Memory B cell (primary cell): ENCODE measurements around the gene UNC13B.

ENCODE experiments used
- ATAC-seq: fragments of 150-1000 bp; cut with Tn5 transposase; 2 replicates; pipeline ENCODE4 v1.10.0; 2021; ENCODE audit warnings: low read depth, mild to moderate bottlenecking, moderate library complexity
- DNase-seq, 2 donors: peaks; one replicate each; pipeline ENCODE4 v3.0.0; 2022; ENCODE audit warnings: low spot score in 2 of 2
- H3K27ac Mint-ChIP-seq: one replicate; pipeline ENCODE4 v1.8.0; 2022; ENCODE audit warnings: mild to moderate bottlenecking, moderate library complexity, mixed read lengths
- H3K27me3 Mint-ChIP-seq: one replicate; pipeline ENCODE4 v1.8.0; 2022; ENCODE audit warnings: mixed read lengths
- H3K36me3 Mint-ChIP-seq: one replicate; pipeline ENCODE4 v1.8.0; 2022; ENCODE audit warnings: mild to moderate bottlenecking, mixed read lengths
- H3K4me1 Mint-ChIP-seq: one replicate; pipeline ENCODE4 v1.8.0; 2022; ENCODE audit warnings: mixed read lengths
- H3K4me3 Mint-ChIP-seq: one replicate; pipeline ENCODE4 v1.8.0; 2022; ENCODE audit warnings: mild to moderate bottlenecking, moderate library complexity, mixed read lengths
- H3K9me3 Mint-ChIP-seq: one replicate; pipeline ENCODE4 v1.8.0; 2022; ENCODE audit warnings: mixed read lengths

The UNC13B gene

DNA sequence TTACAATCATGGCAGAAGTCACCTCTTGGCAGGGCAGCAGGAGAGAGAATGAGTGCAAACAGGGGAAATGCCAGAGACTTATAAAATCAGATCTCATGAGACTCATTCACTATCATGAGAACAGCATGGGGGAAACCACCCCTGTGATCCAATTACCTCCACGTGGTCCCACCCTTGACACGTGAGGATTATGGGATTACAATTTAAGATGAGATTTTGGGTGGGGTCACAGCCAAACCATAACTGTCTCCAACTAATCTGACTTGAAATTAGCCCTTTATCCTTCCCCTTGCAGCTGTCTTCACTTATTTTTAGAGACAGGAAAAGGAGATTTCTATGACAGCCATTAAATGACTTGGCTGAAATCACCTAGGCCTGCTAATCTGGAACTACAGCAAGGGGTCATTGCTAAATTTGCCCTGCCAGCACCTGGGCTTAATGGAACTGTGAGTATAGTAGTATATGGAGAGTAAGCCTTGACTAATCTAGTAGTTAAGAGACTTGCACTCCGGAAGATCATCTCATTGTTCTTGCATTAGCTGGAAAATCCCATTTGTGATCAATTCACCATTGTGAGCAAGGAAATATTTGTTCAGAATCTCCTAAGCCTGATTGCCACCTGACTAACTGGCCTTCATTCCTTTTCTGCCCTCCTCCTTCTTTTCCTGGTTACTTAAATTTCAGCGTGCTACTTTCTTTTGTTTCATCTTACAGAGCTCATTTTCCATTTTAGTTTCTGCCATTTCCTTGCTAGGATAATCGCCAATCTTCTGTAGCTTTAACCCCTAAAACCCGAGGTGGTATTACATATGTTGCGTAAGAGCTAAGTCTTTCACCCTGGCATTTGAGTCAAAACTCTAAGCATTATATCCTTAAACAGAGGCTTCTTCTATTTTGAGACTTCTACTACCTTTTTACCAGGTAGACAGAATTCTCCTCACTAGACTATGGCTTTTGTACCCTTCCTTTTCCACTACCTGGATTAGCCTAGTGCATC lies 262.8 kb downstream of the UNC13B start:
- H3K27ac Mint-ChIP-seq = no peak overlapping the region
- no peak overlapping the region for H3K4me3 Mint-ChIP-seq
- peaks cover 15% of the 10 kb centered on the region for H3K27me3 Mint-ChIP-seq
- H3K36me3 Mint-ChIP-seq = peaks cover 2% of the 10 kb centered on the region
- peaks cover 9% of the 10 kb centered on the region for H3K9me3 Mint-ChIP-seq
- H3K4me1 Mint-ChIP-seq = no peaks in the 10 kb centered on the region
- ATAC-seq (no peak), DNase-seq (no peak)

DNA sequence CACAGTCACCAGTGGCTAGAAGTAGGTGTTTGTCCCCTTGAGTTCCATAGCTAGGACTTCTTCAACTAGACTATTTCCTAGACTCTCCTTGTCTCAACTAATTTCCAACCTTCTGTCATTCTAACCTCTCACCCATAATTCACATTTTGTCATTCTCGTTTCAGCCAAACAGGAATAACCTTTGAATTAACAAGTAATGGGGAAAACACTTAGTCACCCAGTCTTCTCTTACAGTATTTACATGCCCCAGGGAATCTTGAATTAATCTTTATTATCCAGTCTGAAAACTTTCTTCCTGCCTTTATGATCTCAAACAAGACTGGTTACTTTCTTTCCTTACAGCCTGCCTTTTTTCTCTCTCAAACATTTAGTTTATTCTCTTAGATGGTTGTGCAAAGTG lies 264.8 kb downstream of the UNC13B start:
- Mint-ChIP-seq H3K4me3 (no peak overlapping the region), H3K4me1 (no peaks in the 10 kb centered on the region), H3K27ac (no peak overlapping the region), H3K27me3 (peaks cover 14% of the 10 kb centered on the region), H3K9me3 (peaks cover 9% of the 10 kb centered on the region), H3K36me3 (peaks cover 2% of the 10 kb centered on the region)
- DNase-seq (no peak), ATAC-seq (no peak)

DNA sequence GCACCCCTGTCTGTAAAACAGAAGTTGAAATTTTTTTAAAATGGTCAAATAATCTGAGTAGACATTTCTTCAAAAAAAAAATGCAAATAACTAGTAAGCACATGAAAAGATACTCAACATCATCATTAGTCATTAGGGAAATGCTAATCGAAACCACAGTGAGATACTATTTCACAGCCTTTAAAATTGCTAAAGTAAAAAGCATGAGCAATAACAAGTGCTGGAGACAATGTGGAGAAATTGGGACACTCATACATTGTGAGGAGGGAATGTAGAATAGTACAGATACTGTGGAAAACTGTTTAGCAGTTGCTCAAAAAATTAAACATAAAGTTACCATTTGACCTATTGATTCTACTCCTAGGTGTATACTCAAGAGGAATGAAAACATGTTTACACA lies 269.7 kb downstream of the UNC13B start:
- H3K9me3 Mint-ChIP-seq = peaks cover 9% of the 10 kb centered on the region
- no peaks in the 10 kb centered on the region for H3K4me1 Mint-ChIP-seq
- peaks cover 12% of the 10 kb centered on the region for H3K27me3 Mint-ChIP-seq
- ATAC-seq (no peak), DNase-seq (no peak)
- no peak overlapping the region for H3K4me3 Mint-ChIP-seq
- H3K27ac Mint-ChIP-seq = no peak overlapping the region
- H3K36me3 Mint-ChIP-seq = peaks cover 2% of the 10 kb centered on the region

DNA sequence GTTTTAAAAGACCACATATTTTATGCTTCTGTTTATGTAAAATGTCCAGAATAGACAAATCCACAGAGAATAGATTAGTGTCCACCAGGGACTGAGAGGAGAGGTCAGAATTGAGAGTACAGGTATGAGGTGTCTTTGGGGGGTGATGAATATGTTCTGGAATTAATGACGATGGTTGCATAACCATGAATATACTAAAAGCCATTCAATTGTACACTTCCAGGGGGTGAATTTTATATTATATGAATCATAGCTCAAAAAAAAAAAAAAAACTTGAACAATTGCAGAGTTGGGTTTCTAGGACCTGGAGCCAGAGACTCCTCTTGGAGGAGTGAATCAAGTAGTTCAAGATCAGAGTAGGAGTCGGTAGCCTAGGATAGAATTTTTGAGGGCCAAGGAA lies 270.3 kb downstream of the UNC13B start:
- Mint-ChIP-seq H3K4me3 (no peak overlapping the region), H3K36me3 (peaks cover 2% of the 10 kb centered on the region), H3K4me1 (peaks cover 3% of the 10 kb centered on the region), H3K27ac (no peak overlapping the region), H3K27me3 (peaks cover 7% of the 10 kb centered on the region), H3K9me3 (peaks cover 9% of the 10 kb centered on the region)
- DNase-seq = no peak
- ATAC-seq = no peak

DNA sequence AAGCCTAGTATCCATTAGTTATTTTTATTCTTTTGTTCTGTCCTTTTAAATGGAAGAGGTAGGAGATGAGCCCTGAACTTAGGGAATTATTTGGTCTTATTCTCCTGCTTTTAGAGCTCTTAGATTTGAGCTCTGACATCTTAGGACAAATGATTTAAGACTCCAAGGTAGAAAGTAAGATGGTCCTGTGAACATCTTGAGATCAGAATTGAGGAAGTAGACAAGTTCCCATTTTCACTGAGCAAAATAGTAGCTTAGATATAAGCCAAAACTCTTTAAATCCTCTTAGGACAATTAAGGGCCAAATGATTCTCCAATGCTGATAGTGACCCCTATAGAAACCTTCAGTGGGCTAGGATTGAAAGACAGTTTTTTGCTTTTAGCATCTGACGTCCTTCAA lies 275.1 kb downstream of the UNC13B start:
- H3K27ac Mint-ChIP-seq = no peak overlapping the region
- no peaks in the 10 kb centered on the region for H3K27me3 Mint-ChIP-seq
- H3K4me3 Mint-ChIP-seq = no peak overlapping the region
- DNase-seq (no peak), ATAC-seq (peak; percentile 70)
- H3K36me3 Mint-ChIP-seq = no peaks in the 10 kb centered on the region
- no peaks in the 10 kb centered on the region for H3K9me3 Mint-ChIP-seq
- H3K4me1 Mint-ChIP-seq = peaks cover 5% of the 10 kb centered on the region

DNA sequence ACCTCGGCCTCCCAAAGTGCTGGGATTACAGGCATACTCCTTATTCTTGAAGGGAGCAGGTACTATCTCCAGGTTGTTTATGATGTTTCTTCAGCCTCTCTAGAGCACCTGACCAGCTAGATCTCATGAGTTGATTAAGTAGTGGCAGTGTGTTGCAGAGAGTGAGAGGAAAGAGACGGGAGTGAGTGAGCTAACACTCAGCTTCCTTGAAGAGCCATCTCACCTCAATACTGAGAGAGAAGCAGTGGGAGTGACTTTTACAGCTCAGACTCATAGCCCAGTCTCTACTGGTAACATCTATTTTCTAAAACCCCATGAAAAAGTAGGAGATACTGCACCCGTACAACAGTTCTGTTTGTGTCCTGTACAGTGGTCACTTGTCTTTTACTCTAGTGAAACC lies 284.2 kb downstream of the UNC13B start:
- no peak overlapping the region for H3K4me3 Mint-ChIP-seq
- no peak overlapping the region for H3K27ac Mint-ChIP-seq
- H3K36me3 Mint-ChIP-seq = no peaks in the 10 kb centered on the region
- H3K27me3 Mint-ChIP-seq = peaks cover 12% of the 10 kb centered on the region
- no peaks in the 10 kb centered on the region for H3K9me3 Mint-ChIP-seq
- ATAC-seq (no peak), DNase-seq (no peak)
- H3K4me1 Mint-ChIP-seq = no peaks in the 10 kb centered on the region

DNA sequence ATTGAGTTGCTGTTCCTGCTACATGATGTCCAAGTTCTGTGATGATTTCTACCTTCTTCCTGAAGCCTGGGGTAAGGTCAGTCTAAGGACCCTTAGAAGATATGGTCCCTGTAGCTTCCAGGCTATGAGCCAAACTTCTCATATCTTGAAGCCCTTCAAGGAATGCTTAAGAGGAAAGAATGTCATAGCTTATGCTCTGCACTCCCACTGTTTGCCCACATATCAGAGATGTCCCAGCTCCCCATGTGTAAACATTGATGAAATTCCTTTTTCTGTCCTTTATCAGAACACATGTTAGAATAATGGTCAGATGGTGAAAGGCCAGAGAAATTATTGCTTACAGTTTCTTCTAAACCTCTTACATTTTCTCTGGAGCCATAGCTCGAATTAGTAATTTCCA lies 286.7 kb downstream of the UNC13B start:
- Mint-ChIP-seq H3K27ac (no peak overlapping the region), H3K36me3 (no peaks in the 10 kb centered on the region), H3K9me3 (peaks cover 4% of the 10 kb centered on the region), H3K4me3 (no peak overlapping the region), H3K27me3 (peaks cover 19% of the 10 kb centered on the region), H3K4me1 (no peaks in the 10 kb centered on the region)
- no peak for ATAC-seq
- DNase-seq = no peak

DNA sequence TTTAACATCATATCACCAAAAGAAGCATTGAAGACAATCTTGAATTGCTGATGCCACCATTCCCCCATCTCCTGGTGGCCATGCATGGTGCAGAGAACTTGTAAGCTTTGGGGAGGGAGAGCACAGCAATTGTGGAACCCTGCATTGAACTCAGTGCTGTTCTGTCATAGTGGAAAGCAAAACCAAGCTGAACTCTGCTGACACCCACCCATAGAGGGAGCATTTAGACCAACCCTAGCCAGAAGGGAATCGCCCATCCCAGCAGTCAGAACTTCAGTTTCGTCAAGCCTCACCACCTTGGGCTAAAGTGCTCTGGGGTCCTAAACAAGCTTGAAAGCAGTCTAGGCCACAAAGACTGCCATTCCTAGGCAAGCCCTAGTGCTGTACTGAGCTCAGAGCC lies 290.7 kb downstream of the UNC13B start:
- DNase-seq (no peak), ATAC-seq (no peak)
- Mint-ChIP-seq H3K4me1 (no peaks in the 10 kb centered on the region), H3K36me3 (no peaks in the 10 kb centered on the region), H3K9me3 (peaks cover 12% of the 10 kb centered on the region), H3K27me3 (peaks cover 11% of the 10 kb centered on the region), H3K27ac (no peak overlapping the region), H3K4me3 (no peak overlapping the region)

DNA sequence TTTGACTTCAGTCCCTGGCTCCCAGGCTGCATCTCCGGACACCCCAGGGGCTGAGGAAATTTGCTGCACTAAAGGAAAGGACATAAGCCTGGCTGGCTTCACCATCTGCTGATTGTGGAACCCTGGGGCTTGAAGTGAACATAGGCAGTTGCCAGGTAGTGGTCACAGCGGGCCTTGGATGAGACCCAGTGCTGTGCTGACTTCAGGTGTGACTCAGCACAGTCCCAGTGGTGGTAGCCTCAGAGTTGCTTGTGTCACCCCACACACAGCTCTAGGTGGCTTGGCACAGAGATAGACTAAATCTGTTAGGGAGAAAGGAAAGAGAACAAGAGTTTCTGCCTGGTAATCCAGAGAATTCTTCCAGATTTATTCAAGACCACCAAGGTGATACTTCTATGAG lies 292.0 kb downstream of the UNC13B start:
- H3K36me3 Mint-ChIP-seq = no peaks in the 10 kb centered on the region
- no peaks in the 10 kb centered on the region for H3K4me1 Mint-ChIP-seq
- H3K9me3 Mint-ChIP-seq = peaks cover 12% of the 10 kb centered on the region
- H3K27ac Mint-ChIP-seq = no peak overlapping the region
- ATAC-seq = no peak
- H3K27me3 Mint-ChIP-seq = peaks cover 11% of the 10 kb centered on the region
- H3K4me3 Mint-ChIP-seq = no peak overlapping the region
- DNase-seq = no peak
